HCT116 (cell line): Measurements from ENCODE around the gene SPINT2.
"Not testable (repeated sequence)": the region's sequence is repeated elsewhere in the genome, so short reads cannot be mapped to it uniquely, and the experiment has no call there.

Source experiments
- CEBPB ChIP-seq: IDR thresholded peaks from 2 replicates; pipeline ENCODE4 v1.6.1; 2012; ENCODE audit warnings: low read depth
- EGR1 ChIP-seq: IDR thresholded peaks from 2 replicates; pipeline ENCODE4 v1.6.1; 2012; ENCODE audit warnings: low read depth
- ELF1 ChIP-seq: IDR thresholded peaks from 2 replicates; pipeline ENCODE4 v1.6.1; 2012; ENCODE audit warnings: low read depth, borderline replicate concordance
- EZH2 ChIP-seq: fragments of 200-600 bp; sonication (generic); IDR thresholded peaks from 2 replicates; pipeline ENCODE4 v1.6.1; 2017; ENCODE audit warnings: antibody characterized with exemption, mixed run types
- POLR2A ChIP-seq: IDR thresholded peaks from 2 replicates; pipeline ENCODE4 v1.7.0; 2011; ENCODE audit warnings: borderline replicate concordance; ENCODE audit not compliant: insufficient read depth, insufficient read length; ENCODE audit errors: extremely low read depth
- RAD21 ChIP-seq: IDR thresholded peaks from 2 replicates; pipeline ENCODE4 v1.6.1; 2012; ENCODE audit warnings: low read depth, mild to moderate bottlenecking
- SIN3A ChIP-seq: IDR thresholded peaks from 2 replicates; pipeline ENCODE4 v1.6.1; 2012; ENCODE audit warnings: low read depth
- YY1 ChIP-seq: IDR thresholded peaks from 2 replicates; pipeline ENCODE4 v1.6.1; 2011; ENCODE audit warnings: low read length, low read depth, moderate library complexity, mild to moderate bottlenecking; ENCODE audit not compliant: insufficient replicate concordance; ENCODE audit errors: extremely low read depth
- ZBTB33 ChIP-seq: IDR thresholded peaks from 2 replicates; pipeline ENCODE4 v1.6.1; 2011; ENCODE audit warnings: mild to moderate bottlenecking, low read length, moderate library complexity; ENCODE audit not compliant: insufficient replicate concordance; ENCODE audit errors: extremely low read depth
- ZNF274 ChIP-seq: fragments of 200-500 bp; sonication (Bioruptor generic); IDR thresholded peaks from 2 replicates; pipeline ENCODE4 v1.6.1; 2014; ENCODE audit warnings: mild to moderate bottlenecking, low read depth, low read length, inconsistent platforms
- TF ChIP-seq, protein P1 (sequence below), 3 experiments: fragments of 200-600 bp in 1 of 3; sonication (generic) in 1 of 3; IDR thresholded peaks in 2 of 3; conservative IDR thresholded peaks in 1 of 3; 2 replicates each; pipeline ENCODE4 v1.5.1; 2012 to 2017; ENCODE audit warnings: low read depth in 2 of 3, low read length in 2 of 3, antibody characterized with exemption in 1 of 3, borderline replicate concordance in 1 of 3, control low read depth in 1 of 3, mild to moderate bottlenecking in 1 of 3, mixed read lengths in 1 of 3, mixed run types in 1 of 3, moderate library complexity in 1 of 3; ENCODE audit not compliant: insufficient read depth in 1 of 3
- TF ChIP-seq, protein P2 (sequence below): IDR thresholded peaks from 2 replicates; pipeline ENCODE4 v1.6.1; 2012; ENCODE audit warnings: low read depth
- TF ChIP-seq, protein P3 (sequence below): IDR thresholded peaks from 2 replicates; pipeline ENCODE4 v1.6.1; 2012

- TF ChIP-seq, protein P1, sequence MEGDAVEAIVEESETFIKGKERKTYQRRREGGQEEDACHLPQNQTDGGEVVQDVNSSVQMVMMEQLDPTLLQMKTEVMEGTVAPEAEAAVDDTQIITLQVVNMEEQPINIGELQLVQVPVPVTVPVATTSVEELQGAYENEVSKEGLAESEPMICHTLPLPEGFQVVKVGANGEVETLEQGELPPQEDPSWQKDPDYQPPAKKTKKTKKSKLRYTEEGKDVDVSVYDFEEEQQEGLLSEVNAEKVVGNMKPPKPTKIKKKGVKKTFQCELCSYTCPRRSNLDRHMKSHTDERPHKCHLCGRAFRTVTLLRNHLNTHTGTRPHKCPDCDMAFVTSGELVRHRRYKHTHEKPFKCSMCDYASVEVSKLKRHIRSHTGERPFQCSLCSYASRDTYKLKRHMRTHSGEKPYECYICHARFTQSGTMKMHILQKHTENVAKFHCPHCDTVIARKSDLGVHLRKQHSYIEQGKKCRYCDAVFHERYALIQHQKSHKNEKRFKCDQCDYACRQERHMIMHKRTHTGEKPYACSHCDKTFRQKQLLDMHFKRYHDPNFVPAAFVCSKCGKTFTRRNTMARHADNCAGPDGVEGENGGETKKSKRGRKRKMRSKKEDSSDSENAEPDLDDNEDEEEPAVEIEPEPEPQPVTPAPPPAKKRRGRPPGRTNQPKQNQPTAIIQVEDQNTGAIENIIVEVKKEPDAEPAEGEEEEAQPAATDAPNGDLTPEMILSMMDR (IDR thresholded peaks at IDR 0.05 in 2 of 3, conservative IDR thresholded peaks at IDR 0.05 in 1 of 3; ENCODE audit: borderline replicate concordance in 1 of 3, insufficient read depth in 1 of 3, low read depth in 2 of 3, low read length in 2 of 3) = not testable (repeated sequence)
- not testable (repeated sequence) for TF ChIP-seq YY1, EZH2, ZBTB33, SIN3A, RAD21, ZNF274, CEBPB, ELF1, POLR2A, EGR1
- TF ChIP-seq, protein P2, sequence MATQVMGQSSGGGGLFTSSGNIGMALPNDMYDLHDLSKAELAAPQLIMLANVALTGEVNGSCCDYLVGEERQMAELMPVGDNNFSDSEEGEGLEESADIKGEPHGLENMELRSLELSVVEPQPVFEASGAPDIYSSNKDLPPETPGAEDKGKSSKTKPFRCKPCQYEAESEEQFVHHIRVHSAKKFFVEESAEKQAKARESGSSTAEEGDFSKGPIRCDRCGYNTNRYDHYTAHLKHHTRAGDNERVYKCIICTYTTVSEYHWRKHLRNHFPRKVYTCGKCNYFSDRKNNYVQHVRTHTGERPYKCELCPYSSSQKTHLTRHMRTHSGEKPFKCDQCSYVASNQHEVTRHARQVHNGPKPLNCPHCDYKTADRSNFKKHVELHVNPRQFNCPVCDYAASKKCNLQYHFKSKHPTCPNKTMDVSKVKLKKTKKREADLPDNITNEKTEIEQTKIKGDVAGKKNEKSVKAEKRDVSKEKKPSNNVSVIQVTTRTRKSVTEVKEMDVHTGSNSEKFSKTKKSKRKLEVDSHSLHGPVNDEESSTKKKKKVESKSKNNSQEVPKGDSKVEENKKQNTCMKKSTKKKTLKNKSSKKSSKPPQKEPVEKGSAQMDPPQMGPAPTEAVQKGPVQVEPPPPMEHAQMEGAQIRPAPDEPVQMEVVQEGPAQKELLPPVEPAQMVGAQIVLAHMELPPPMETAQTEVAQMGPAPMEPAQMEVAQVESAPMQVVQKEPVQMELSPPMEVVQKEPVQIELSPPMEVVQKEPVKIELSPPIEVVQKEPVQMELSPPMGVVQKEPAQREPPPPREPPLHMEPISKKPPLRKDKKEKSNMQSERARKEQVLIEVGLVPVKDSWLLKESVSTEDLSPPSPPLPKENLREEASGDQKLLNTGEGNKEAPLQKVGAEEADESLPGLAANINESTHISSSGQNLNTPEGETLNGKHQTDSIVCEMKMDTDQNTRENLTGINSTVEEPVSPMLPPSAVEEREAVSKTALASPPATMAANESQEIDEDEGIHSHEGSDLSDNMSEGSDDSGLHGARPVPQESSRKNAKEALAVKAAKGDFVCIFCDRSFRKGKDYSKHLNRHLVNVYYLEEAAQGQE = not testable (repeated sequence)
- TF ChIP-seq, protein P3, sequence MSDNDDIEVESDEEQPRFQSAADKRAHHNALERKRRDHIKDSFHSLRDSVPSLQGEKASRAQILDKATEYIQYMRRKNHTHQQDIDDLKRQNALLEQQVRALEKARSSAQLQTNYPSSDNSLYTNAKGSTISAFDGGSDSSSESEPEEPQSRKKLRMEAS = not testable (repeated sequence)
Observed at GRCh38 chr19:38224863-38225218, 39.5 kb upstream of the SPINT2 start.
